ENCODE measurements around the gene AKAP11. TPM values are rescaled to one million over a fixed set of nuclear protein-coding genes. Genes with fewer than 3 reads are reported as not detected.
A peak's percentile ranks its signal among the peaks of the same experiment; 100 is the strongest.

AKAP11 gene
- total RNA-seq, 1 experiment from 2014 or later = 5.2 TPM

- H3K4me1 ChIP-seq (ENCODE audit: insufficient read depth, low read length) = no peaks in the 10 kb centered on the region
- TF ChIP-seq EZH2 (IDR thresholded peaks at IDR 0.05; ENCODE audit: low read length, unreplicated experiment) (no peak), EZH2phosphoT487 (IDR thresholded peaks at IDR 0.05; ENCODE audit: borderline replicate concordance, low read length) (no peak)
- H3K4me2 ChIP-seq (ENCODE audit: low read length) = no peak overlapping the region
- DNase-seq (no peak), ATAC-seq (no peak)
- H3K36me3 ChIP-seq (ENCODE audit: low read depth, low read length) = no peaks in the 10 kb centered on the region
- no peak overlapping the region for H3K27ac ChIP-seq (ENCODE audit: low read length)
- BruUV-seq (replicated peaks) = no TSS peak
- no peaks in the 10 kb centered on the region for H3F3A ChIP-seq (ENCODE audit: low read length, unreplicated experiment)
- no peak overlapping the region for H3K4me3 ChIP-seq (ENCODE audit: low read length)
- intact Hi-C loops (cut with micrococcal nuclease) = no loop called here
- no peaks in the 10 kb centered on the region for H3K27me3 ChIP-seq (ENCODE audit: low read length)
- no peaks in the 10 kb centered on the region for H3K79me2 ChIP-seq (ENCODE audit: low read length)
- H3K9ac ChIP-seq (ENCODE audit: low read length) = no peak overlapping the region
- H2AFZ ChIP-seq (ENCODE audit: low read length) = no peak overlapping the region
- no peaks in the 10 kb centered on the region for H3K9me3 ChIP-seq (ENCODE audit: low read length)
- no peaks in the 10 kb centered on the region for H4K20me1 ChIP-seq (ENCODE audit: low read length)
- CTCF ChIA-PET = no interaction called here
- H3K9me2 ChIP-seq (replicated peaks; ENCODE audit: low read length) = no peaks in the 10 kb centered on the region
- POLR2A ChIA-PET (ENCODE audit: unreplicated experiment) = interaction anchor here (0.6 kb wide), 1 partner anchor 659 kb away, joined by 4 read pairs; no protein-coding TSS in a partner anchor
These were observed 12.4 kb upstream of the AKAP11 start for GRCh38 chr13:42259515-42259914.

- intact Hi-C loops (cut with micrococcal nuclease) = no loop called here
- DNase-seq = no peak
- Histone ChIP-seq H3K4me1 (ENCODE audit: insufficient read depth, low read length) (peaks cover under 1% of the 10 kb centered on the region; the same call in 1 of the 2 replicates), H3K36me3 (ENCODE audit: low read depth, low read length) (no peaks in the 10 kb centered on the region), H4K20me1 (ENCODE audit: low read length) (no peaks in the 10 kb centered on the region), H3K9me2 (replicated peaks; ENCODE audit: low read length) (no peaks in the 10 kb centered on the region), H3K27me3 (ENCODE audit: low read length) (no peaks in the 10 kb centered on the region), H3K79me2 (ENCODE audit: low read length) (no peaks in the 10 kb centered on the region), H3K4me3 (ENCODE audit: low read length) (no peak overlapping the region), H3F3A (ENCODE audit: low read length, unreplicated experiment) (no peaks in the 10 kb centered on the region), H2AFZ (ENCODE audit: low read length) (no peak overlapping the region), H3K9me3 (ENCODE audit: low read length) (no peaks in the 10 kb centered on the region), H3K9ac (ENCODE audit: low read length) (no peak overlapping the region), H3K4me2 (ENCODE audit: low read length) (no peak overlapping the region), H3K27ac (ENCODE audit: low read length) (no peak overlapping the region)
- TF ChIP-seq EZH2 (IDR thresholded peaks at IDR 0.05; ENCODE audit: low read length, unreplicated experiment) (no peak), EZH2phosphoT487 (IDR thresholded peaks at IDR 0.05; ENCODE audit: borderline replicate concordance, low read length) (no peak), CTCF (conservative IDR thresholded peaks at IDR 0.05; ENCODE audit: low read depth, low read length) (no peak)
- POLR2A ChIA-PET (ENCODE audit: unreplicated experiment) = no interaction called here
- no peak for ATAC-seq
- BruUV-seq (replicated peaks) = no TSS peak
- CTCF ChIA-PET = no interaction called here
These were observed 10.9 kb upstream of the AKAP11 start for GRCh38 chr13:42260903-42261654.

GRCh38 chr13:42266473-42266872 is 5.5 kb upstream of the AKAP11 start:
- intact Hi-C loops (cut with micrococcal nuclease) = no loop called here
- Histone ChIP-seq H3K9ac (ENCODE audit: low read length) (no peak overlapping the region), H2AFZ (ENCODE audit: low read length) (no peak overlapping the region), H3F3A (ENCODE audit: low read length, unreplicated experiment) (no peaks in the 10 kb centered on the region), H3K27ac (ENCODE audit: low read length) (no peak overlapping the region), H3K27me3 (ENCODE audit: low read length) (no peaks in the 10 kb centered on the region), H3K79me2 (ENCODE audit: low read length) (no peaks in the 10 kb centered on the region), H3K4me2 (ENCODE audit: low read length) (no peak overlapping the region), H3K9me2 (replicated peaks; ENCODE audit: low read length) (no peaks in the 10 kb centered on the region), H3K9me3 (ENCODE audit: low read length) (no peaks in the 10 kb centered on the region), H3K4me3 (ENCODE audit: low read length) (no peak overlapping the region), H3K4me1 (ENCODE audit: insufficient read depth, low read length) (peaks cover 9% of the 10 kb centered on the region), H4K20me1 (ENCODE audit: low read length) (no peaks in the 10 kb centered on the region), H3K36me3 (ENCODE audit: low read depth, low read length) (no peaks in the 10 kb centered on the region)
- ChIA-PET CTCF (no interaction called here), POLR2A (ENCODE audit: unreplicated experiment) (no interaction called here)
- peak; percentile 54 for ATAC-seq
- BruUV-seq (replicated peaks) = no TSS peak
- TF ChIP-seq CTCF (conservative IDR thresholded peaks at IDR 0.05; ENCODE audit: low read depth, low read length) (no peak), EZH2 (IDR thresholded peaks at IDR 0.05; ENCODE audit: low read length, unreplicated experiment) (no peak), EZH2phosphoT487 (IDR thresholded peaks at IDR 0.05; ENCODE audit: borderline replicate concordance, low read length) (no peak)
- peak; percentile 32 for DNase-seq
